ENCODE results near the gene CELA2A. TPM values are rescaled to one million over a fixed set of nuclear protein-coding genes. Genes with fewer than 3 reads are reported as not detected.
"Not testable (repeated sequence)": the region's sequence is repeated elsewhere in the genome, so short reads cannot be mapped to it uniquely, and the experiment has no call there.

The CELA2A gene
- total RNA-seq, 1 donor from 2014 or later: not detected

- no peak overlapping the region for H3K27ac ChIP-seq
- peak; percentile 98 for TF ChIP-seq CTCF (IDR thresholded peaks at IDR 0.05)
- H3K27me3 ChIP-seq: no peaks in the 10 kb centered on the region
- ATAC-seq (peak; percentile 82), DNase-seq (peak; percentile 83)
- no peaks in the 10 kb centered on the region for H3K9me3 ChIP-seq
- no peak overlapping the region for H3K4me3 ChIP-seq
- H3K4me1 ChIP-seq: no peaks in the 10 kb centered on the region
- intact Hi-C loops (cut with DNase I): loop anchor here (5.0 kb wide), 1 partner anchor 109 kb away; no protein-coding TSS in a partner anchor
- H3K36me3 ChIP-seq: peaks cover 19% of the 10 kb centered on the region
These were observed 25.6 kb upstream of the CELA2A start for GRCh38 chr1:15430787-15431570.

GRCh38 chr1:15431571-15431948 is 25.0 kb upstream of the CELA2A start:
- no peaks in the 10 kb centered on the region for H3K9me3 ChIP-seq
- no peaks in the 10 kb centered on the region for H3K27me3 ChIP-seq
- no peak for DNase-seq
- H3K4me1 ChIP-seq: no peaks in the 10 kb centered on the region
- H3K27ac ChIP-seq: no peak overlapping the region
- H3K4me3 ChIP-seq: no peak overlapping the region
- intact Hi-C loops (cut with DNase I): loop anchor here (5.0 kb wide), 1 partner anchor 109 kb away; no protein-coding TSS in a partner anchor
- TF ChIP-seq CTCF (IDR thresholded peaks at IDR 0.05): no peak
- ATAC-seq: no peak
- peaks cover 14% of the 10 kb centered on the region for H3K36me3 ChIP-seq

GRCh38 chr1:15432324-15432723 is 24.2 kb upstream of the CELA2A start:
- H3K27ac ChIP-seq: no peak overlapping the region
- no peak for DNase-seq
- intact Hi-C loops (cut with DNase I): loop anchor here (5.0 kb wide), 1 partner anchor 110 kb away; no protein-coding TSS in a partner anchor
- H3K27me3 ChIP-seq: no peaks in the 10 kb centered on the region
- H3K4me1 ChIP-seq: no peaks in the 10 kb centered on the region
- no peak overlapping the region for H3K4me3 ChIP-seq
- TF ChIP-seq CTCF (IDR thresholded peaks at IDR 0.05): no peak
- peaks cover 6% of the 10 kb centered on the region for H3K36me3 ChIP-seq
- H3K9me3 ChIP-seq: no peaks in the 10 kb centered on the region
- ATAC-seq: no peak

GRCh38 chr1:15433471-15433870 is 23.1 kb upstream of the CELA2A start:
- Histone ChIP-seq H3K36me3 (no peaks in the 10 kb centered on the region), H3K4me1 (no peaks in the 10 kb centered on the region), H3K27ac (no peak overlapping the region), H3K9me3 (no peaks in the 10 kb centered on the region), H3K4me3 (no peak overlapping the region), H3K27me3 (no peaks in the 10 kb centered on the region)
- intact Hi-C loops (cut with DNase I): loop anchor here (5.0 kb wide), 1 partner anchor 111 kb away; no protein-coding TSS in a partner anchor
- no peak for TF ChIP-seq CTCF (IDR thresholded peaks at IDR 0.05)
- ATAC-seq (no peak), DNase-seq (no peak)

GRCh38 chr1:15434739-15435138 is 21.8 kb upstream of the CELA2A start:
- not testable (repeated sequence) for H3K27ac ChIP-seq, H3K4me1 ChIP-seq, H3K27me3 ChIP-seq, H3K9me3 ChIP-seq, H3K4me3 ChIP-seq, DNase-seq, H3K36me3 ChIP-seq
- intact Hi-C loops (cut with DNase I): loop anchor here (5.0 kb wide), 1 partner anchor 112 kb away; no protein-coding TSS in a partner anchor
- peak; percentile 70 for ATAC-seq

- DNase-seq (no peak), ATAC-seq (no peak)
- no peak for TF ChIP-seq CTCF (IDR thresholded peaks at IDR 0.05)
- no peaks in the 10 kb centered on the region for H3K36me3 ChIP-seq
- no peaks in the 10 kb centered on the region for H3K9me3 ChIP-seq
- H3K27me3 ChIP-seq: no peaks in the 10 kb centered on the region
- H3K4me1 ChIP-seq: no peaks in the 10 kb centered on the region
- no peak overlapping the region for H3K4me3 ChIP-seq
- intact Hi-C loops (cut with DNase I): no loop called here
- no peak overlapping the region for H3K27ac ChIP-seq
These were observed 21.1 kb upstream of the CELA2A start for GRCh38 chr1:15435239-15436077.
